DMS153 treated with DMSO at 0.1 percent for 48 hours (cell line): ENCODE measurements around the gene PTPRM.

ENCODE experiments used
- DNase-seq: peaks from one replicate; lab custom pipeline; 2025; ENCODE audit not compliant: unreplicated experiment; lab: John Stamatoyannopoulos, UW

PTPRM gene

GRCh38 chr18:8339210-8339609 is 772.1 kb downstream of the PTPRM start:
- no peak for DNase-seq

DNA sequence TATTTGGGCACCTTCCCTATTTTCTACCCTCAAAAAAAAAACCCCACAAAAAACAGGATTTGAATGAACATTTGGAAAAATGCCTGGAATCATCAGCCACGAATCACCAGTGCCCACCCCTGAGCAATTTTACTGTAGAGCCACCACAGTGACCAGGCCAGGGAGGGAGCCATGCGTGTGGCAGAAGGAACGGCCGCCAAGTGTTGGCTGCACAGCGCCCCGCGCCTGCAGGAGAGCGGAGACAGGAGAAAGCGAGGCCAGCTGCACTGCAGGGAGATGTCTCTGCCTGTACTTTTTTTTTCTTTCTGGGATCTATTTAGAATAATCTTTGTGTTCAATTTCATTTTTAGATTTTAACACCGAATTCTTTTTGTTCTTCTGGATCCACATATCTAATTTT is 772.8 kb downstream of the PTPRM start:
- DNase-seq: no peak

- no peak for DNase-seq
Observed at GRCh38 chr18:8341481-8342230, 774.5 kb downstream of the PTPRM start.

- DNase-seq: peak; percentile 18
Observed at GRCh38 chr18:8348051-8348720, 781.1 kb downstream of the PTPRM start.

DNA sequence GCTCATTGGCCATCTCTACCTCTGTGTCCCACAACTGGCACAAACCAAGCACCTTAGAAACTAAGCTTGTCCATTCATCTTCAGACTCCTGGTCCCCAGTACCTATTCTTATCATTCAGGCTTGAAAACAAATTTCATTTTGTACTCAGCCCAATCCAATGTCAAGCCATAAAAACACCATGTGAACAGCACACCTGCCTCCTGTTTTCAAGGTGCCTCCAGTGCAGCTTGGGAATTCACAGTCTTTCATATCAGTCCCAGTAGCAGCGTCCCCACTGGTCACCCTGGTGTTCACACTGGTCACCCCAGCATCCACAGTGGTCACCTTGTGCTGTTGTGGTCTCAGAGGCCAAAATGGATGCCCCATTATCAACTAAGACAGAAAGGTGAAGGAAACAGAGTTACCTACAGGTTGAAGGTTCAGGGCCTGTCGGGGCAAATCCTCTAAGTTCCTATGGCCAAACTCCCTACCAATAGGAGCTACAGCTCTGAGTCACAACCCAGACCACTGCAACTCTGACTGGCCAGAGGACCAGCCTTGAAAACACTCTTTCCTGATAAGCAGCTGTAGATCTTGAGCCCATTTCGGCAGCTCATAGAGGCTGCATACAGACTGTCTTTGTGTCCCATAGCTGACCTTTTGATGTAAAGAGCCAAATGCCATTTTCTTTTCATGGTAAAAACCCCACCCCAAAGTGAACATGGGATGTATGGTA is 782.6 kb downstream of the PTPRM start:
- DNase-seq: no peak

GRCh38 chr18:8350628-8351027 is 783.5 kb downstream of the PTPRM start:
- no peak for DNase-seq

DNA sequence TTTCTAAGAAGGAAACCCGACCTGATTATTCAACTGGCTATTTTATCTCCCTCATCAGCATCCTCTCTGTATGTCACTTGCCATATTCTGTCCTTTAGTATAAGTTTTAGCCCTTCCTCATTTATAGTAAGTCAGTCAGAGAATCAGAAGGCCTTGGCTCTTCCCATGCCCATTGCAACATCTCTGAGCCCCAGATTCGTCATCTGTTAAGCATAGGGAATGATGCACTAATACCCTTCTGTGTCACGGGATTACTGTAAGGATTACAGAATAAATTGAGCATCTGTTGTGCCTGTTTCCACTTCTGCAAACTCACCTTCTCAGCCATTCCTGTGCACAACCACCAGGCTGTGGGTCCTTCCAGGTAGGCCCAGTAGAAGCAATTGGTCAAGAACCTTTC is 784.0 kb downstream of the PTPRM start:
- no peak for DNase-seq

DNA sequence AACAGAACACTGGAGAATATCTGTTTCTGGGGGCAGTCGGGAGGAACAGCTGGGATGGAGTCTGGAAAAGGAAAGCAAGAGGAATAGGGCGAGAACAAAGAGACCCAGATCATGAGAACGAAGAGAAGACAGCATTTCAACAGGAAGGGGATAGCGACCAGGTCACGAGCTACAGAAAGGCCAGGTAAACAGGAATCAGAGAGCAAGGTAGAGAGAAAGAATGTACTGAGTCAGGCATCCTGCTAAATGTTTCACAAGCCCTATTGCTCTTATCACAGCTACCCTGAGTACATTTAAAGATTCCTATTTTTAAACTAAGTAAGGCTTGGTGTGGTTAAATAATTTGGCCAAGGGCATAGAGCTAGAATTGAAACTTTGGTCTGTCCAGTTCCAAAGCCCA is 787.2 kb downstream of the PTPRM start:
- no peak for DNase-seq

GRCh38 chr18:8356001-8356400 is 788.9 kb downstream of the PTPRM start:
- no peak for DNase-seq

- no peak for DNase-seq
Observed at GRCh38 chr18:8357320-8357719, 790.2 kb downstream of the PTPRM start.

DNA sequence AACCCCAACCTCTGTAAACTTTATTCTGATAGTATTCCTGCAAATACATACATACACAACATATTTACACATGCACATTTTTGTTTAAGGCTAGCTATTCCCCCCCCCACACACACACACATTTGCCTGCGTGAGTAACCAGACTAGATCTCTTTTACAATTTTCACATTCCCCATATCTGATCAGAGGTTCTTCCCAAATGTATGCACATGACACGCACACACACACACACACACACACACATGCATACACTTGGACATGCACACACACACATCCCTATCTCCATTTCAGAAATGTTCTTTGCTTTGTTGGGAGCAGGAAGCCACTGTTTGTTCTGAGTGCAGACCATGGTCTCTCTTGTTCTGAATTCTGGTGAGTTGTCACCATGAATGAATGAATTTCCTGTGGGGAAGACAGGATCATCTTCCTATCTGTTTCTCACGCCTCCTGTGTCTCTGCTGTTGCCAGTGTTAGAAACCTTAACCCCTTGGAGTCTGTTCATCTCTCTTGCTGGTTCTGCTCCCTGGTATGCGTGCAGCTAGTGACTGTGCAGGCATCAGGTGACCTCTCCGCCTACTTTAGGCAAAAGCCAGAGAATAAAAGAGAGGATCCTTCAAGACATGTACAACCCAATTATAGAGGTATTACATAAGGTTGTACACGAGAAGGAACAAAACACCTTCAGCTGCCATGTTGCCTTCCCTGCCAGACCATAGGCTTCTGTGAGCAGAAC is 791.1 kb downstream of the PTPRM start:
- no peak for DNase-seq

GRCh38 chr18:8359076-8359475 is 792.0 kb downstream of the PTPRM start:
- DNase-seq: no peak

GRCh38 chr18:8359481-8359880 is 792.4 kb downstream of the PTPRM start:
- no peak for DNase-seq

GRCh38 chr18:8361941-8362471 is 794.9 kb downstream of the PTPRM start:
- DNase-seq: no peak

- no peak for DNase-seq
Observed at GRCh38 chr18:8362863-8363262, 795.7 kb downstream of the PTPRM start.

DNA sequence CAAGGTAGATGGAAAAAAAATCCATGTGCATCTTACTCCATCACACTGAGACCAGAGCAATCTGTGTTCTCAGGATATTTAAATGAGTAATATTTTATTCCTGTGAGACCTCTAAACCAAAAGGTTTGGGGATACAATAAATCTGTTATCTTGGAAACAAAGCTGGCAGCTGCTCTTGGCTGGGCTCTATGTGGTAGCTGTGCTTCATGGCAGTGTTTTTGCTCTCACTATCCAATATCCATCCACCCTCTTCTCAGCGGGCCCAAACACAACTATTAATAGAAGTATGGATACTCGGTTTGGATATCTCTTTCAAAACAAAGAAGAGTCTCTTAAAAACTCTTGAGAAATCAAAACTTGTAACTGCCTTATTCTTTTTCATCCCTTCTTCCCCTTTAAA is 797.3 kb downstream of the PTPRM start:
- no peak for DNase-seq

DNA sequence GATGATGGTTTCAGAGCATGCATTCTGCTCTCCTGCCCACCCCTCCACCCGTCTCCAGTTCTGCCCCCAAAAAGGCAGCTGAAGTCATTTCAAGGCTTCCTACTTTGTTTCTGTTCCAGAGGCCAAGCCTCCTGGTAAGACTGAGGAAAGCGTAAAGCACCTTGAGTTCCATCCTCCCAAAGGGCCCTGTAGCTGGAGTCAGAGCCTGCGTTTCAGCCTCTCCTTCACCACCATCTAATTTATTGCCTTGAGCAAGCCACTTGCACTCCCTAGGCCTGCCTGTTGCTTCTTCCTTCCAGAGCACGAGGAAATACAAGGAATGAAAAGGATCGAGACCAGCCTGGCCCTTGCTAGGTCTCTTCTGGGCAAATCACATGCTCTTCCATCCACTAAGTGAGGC is 797.9 kb downstream of the PTPRM start:
- no peak for DNase-seq

DNA sequence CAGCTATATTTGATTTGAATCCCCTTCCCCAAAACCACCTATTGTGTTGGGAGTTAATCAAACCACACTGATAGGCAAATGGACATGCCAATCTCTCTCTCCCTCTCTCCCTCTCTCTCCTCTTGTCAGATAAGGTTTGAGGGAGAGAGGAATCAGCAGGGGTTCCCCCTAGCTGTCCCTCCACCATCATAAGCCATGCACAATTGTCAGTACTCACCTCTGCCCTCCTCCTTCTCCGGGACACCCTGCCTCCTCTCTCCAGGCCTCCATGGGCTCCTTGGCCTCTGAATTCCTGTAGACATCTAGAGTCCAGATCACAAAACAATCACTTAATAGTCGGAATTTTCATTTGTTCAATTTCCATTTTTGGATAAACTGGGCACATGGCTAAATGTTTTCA is 798.4 kb downstream of the PTPRM start:
- DNase-seq: no peak

- DNase-seq: no peak
Observed at GRCh38 chr18:8366070-8366469, 799.0 kb downstream of the PTPRM start.

GRCh38 chr18:8366656-8367055 is 799.5 kb downstream of the PTPRM start:
- DNase-seq: no peak
